Iris pigment epithelial cell (primary cell): ENCODE results near the gene PSMD4.
"Not testable (repeated sequence)": the region's sequence is repeated elsewhere in the genome, so short reads cannot be mapped to it uniquely, and the experiment has no call there.

ENCODE experiments used
- DNase-seq: peaks from one replicate; pipeline ENCODE4 v3.0.0-alpha.2; 2011; ENCODE audit warnings: low read depth

Gene PSMD4

GRCh38 chr1:151254217-151255213, at the start of gene PSMD4:
TSS of gene PSMD4 (plus strand) at chr1:151254734. CDS start at chr1:151254783, 49 bp downstream.
- peak; percentile 97 for DNase-seq

GRCh38 chr1:151205381-151205965, 49.1 kb upstream of the PSMD4 start:
- not testable (repeated sequence) for DNase-seq

- DNase-seq = peak; percentile 53
These were observed 43.7 kb upstream of the PSMD4 start for GRCh38 chr1:151210830-151211229.

- DNase-seq = peak; percentile 70
These were observed 42.4 kb upstream of the PSMD4 start for GRCh38 chr1:151211972-151212705.

- DNase-seq = no peak
These were observed 41.0 kb upstream of the PSMD4 start for GRCh38 chr1:151213560-151213959.

GRCh38 chr1:151221616-151222015, 32.9 kb upstream of the PSMD4 start:
- DNase-seq = no peak

- DNase-seq = peak; percentile 9
These were observed 32.4 kb upstream of the PSMD4 start for GRCh38 chr1:151222130-151222529.

GRCh38 chr1:151235235-151235634, 19.3 kb upstream of the PSMD4 start:
- DNase-seq = no peak

GRCh38 chr1:151237678-151238466, 16.7 kb upstream of the PSMD4 start:
- no peak for DNase-seq

GRCh38 chr1:151238467-151238739, 16.1 kb upstream of the PSMD4 start:
- peak; percentile 78 for DNase-seq

GRCh38 chr1:151242442-151242841, 12.1 kb upstream of the PSMD4 start:
- no peak for DNase-seq

- no peak for DNase-seq
These were observed 10.8 kb upstream of the PSMD4 start for GRCh38 chr1:151243683-151244216.

- DNase-seq = no peak
These were observed 7.7 kb upstream of the PSMD4 start for GRCh38 chr1:151246786-151247185.

- DNase-seq = peak; percentile 80
These were observed 2.7 kb upstream of the PSMD4 start for GRCh38 chr1:151251656-151252470.

- DNase-seq = peak; percentile 52
These were observed 847 bp downstream of the PSMD4 start for GRCh38 chr1:151255381-151255780.

GRCh38 chr1:151259351-151259750, 4.8 kb downstream of the PSMD4 start:
- no peak for DNase-seq

GRCh38 chr1:151265446-151266236, 11.1 kb downstream of the PSMD4 start:
- DNase-seq = no peak

GRCh38 chr1:151266315-151266714, 11.8 kb downstream of the PSMD4 start:
- no peak for DNase-seq

- DNase-seq = no peak
These were observed 12.3 kb downstream of the PSMD4 start for GRCh38 chr1:151266821-151267220.

- peak; percentile 51 for DNase-seq
These were observed 13.2 kb downstream of the PSMD4 start for GRCh38 chr1:151267760-151268159.
